ENCODE data around the gene AP4E1.

DNA sequence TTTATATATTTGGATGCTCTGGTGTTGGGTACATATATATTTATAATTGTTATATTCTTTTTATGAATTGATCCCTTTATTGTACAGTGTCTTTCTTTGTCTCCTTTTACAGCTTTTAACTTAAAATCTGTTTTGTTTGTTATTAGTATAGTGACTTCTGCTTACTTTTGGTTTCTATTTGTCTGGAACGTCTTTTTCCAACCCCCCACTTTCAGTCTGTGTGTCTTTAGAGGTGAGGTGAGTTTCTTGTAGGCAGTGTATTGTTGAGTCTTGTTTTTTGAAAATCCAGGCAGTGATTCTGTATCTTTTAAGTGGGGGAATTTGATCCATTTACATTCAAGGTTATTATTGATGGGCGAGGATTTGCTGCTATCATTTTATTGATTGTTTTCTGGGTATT, 62.0 kb downstream of the AP4E1 start:
- TF ChIP-seq, protein P1, sequence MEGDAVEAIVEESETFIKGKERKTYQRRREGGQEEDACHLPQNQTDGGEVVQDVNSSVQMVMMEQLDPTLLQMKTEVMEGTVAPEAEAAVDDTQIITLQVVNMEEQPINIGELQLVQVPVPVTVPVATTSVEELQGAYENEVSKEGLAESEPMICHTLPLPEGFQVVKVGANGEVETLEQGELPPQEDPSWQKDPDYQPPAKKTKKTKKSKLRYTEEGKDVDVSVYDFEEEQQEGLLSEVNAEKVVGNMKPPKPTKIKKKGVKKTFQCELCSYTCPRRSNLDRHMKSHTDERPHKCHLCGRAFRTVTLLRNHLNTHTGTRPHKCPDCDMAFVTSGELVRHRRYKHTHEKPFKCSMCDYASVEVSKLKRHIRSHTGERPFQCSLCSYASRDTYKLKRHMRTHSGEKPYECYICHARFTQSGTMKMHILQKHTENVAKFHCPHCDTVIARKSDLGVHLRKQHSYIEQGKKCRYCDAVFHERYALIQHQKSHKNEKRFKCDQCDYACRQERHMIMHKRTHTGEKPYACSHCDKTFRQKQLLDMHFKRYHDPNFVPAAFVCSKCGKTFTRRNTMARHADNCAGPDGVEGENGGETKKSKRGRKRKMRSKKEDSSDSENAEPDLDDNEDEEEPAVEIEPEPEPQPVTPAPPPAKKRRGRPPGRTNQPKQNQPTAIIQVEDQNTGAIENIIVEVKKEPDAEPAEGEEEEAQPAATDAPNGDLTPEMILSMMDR (IDR thresholded peaks at IDR 0.05; ENCODE audit: poor library complexity, severe bottlenecking): no peak
- no peak for TF ChIP-seq RAD21 (conservative IDR thresholded peaks at IDR 0.05)
- TF ChIP-seq POLR2AphosphoS5 (IDR thresholded peaks at IDR 0.05): no peak
- no peak for TF ChIP-seq MXI1 (conservative IDR thresholded peaks at IDR 0.05; ENCODE audit: poor library complexity, severe bottlenecking)
- TF ChIP-seq, protein P2, sequence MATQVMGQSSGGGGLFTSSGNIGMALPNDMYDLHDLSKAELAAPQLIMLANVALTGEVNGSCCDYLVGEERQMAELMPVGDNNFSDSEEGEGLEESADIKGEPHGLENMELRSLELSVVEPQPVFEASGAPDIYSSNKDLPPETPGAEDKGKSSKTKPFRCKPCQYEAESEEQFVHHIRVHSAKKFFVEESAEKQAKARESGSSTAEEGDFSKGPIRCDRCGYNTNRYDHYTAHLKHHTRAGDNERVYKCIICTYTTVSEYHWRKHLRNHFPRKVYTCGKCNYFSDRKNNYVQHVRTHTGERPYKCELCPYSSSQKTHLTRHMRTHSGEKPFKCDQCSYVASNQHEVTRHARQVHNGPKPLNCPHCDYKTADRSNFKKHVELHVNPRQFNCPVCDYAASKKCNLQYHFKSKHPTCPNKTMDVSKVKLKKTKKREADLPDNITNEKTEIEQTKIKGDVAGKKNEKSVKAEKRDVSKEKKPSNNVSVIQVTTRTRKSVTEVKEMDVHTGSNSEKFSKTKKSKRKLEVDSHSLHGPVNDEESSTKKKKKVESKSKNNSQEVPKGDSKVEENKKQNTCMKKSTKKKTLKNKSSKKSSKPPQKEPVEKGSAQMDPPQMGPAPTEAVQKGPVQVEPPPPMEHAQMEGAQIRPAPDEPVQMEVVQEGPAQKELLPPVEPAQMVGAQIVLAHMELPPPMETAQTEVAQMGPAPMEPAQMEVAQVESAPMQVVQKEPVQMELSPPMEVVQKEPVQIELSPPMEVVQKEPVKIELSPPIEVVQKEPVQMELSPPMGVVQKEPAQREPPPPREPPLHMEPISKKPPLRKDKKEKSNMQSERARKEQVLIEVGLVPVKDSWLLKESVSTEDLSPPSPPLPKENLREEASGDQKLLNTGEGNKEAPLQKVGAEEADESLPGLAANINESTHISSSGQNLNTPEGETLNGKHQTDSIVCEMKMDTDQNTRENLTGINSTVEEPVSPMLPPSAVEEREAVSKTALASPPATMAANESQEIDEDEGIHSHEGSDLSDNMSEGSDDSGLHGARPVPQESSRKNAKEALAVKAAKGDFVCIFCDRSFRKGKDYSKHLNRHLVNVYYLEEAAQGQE (IDR thresholded peaks at IDR 0.05; ENCODE audit: borderline replicate concordance): no peak
- TF ChIP-seq EZH2 (IDR thresholded peaks at IDR 0.05; ENCODE audit: borderline replicate concordance, insufficient read depth, low read length, poor library complexity, severe bottlenecking): no peak
- no peak for TF ChIP-seq EP300 (conservative IDR thresholded peaks at IDR 0.05; ENCODE audit: poor library complexity, severe bottlenecking)
- no peak for TF ChIP-seq TAF1 (IDR thresholded peaks at IDR 0.05; ENCODE audit: low read depth)
